Vagina (tissue), 2 donors: Measurements from ENCODE around the gene TNFAIP8L3. TPM values are rescaled to one million over a fixed set of nuclear protein-coding genes. Genes with fewer than 3 reads are reported as not detected.

Experiments used
- DNase-seq, 2 donors: peaks; one replicate each; pipeline ENCODE4 v3.0.0-alpha.2; 2017; ENCODE audit errors: extremely low spot score in 2 of 2
- H3K27ac ChIP-seq: fragments of 200-600 bp; sonication (generic); one replicate; pipeline ENCODE4 v1.5.1; 2019
- H3K27me3 ChIP-seq: fragments of 200-600 bp; sonication (generic); one replicate; pipeline ENCODE4 v1.5.1; 2019
- H3K36me3 ChIP-seq, 2 donors: fragments of 200-600 bp; sonication (generic); one replicate each; pipeline ENCODE4 v1.5.1; 2017 to 2019
- H3K4me1 ChIP-seq: fragments of 200-600 bp; sonication (generic); one replicate; pipeline ENCODE4 v1.5.1; 2019
- H3K4me3 ChIP-seq, 2 donors: fragments of 200-600 bp; sonication (generic); 1 replicate in 1 of 2; 2 replicates in 1 of 2; pipeline ENCODE4 v1.5.1; 2016 to 2019
- H3K9me3 ChIP-seq: fragments of 200-600 bp; sonication (generic); one replicate; pipeline ENCODE4 v1.5.1; 2019
- CTCF ChIP-seq, 3 experiments: fragments of 450-650 bp in 2 of 3; fragments of 200-600 bp in 1 of 3; sonication (generic) in 1 of 3; IDR thresholded peaks; one replicate each; pipeline ENCODE4 v1.5.1; 2017 to 2019; ENCODE audit warnings: antibody characterized with exemption in 3 of 3, mild to moderate bottlenecking in 2 of 3, moderate library complexity in 2 of 3
- POLR2A ChIP-seq, 2 donors: fragments of 450-650 bp; IDR thresholded peaks; one replicate each; pipeline ENCODE4 v1.6.1; 2017; ENCODE audit warnings: antibody characterized with exemption in 2 of 2, mild to moderate bottlenecking in 2 of 2, moderate library complexity in 2 of 2
- POLR2AphosphoS5 ChIP-seq, 2 donors: sonication (generic); formaldehyde crosslinking; IDR thresholded peaks; one replicate each; pipeline ENCODE4 v1.9.0; 2017; ENCODE audit warnings: antibody characterized with exemption in 2 of 2, mild to moderate bottlenecking in 2 of 2, low read depth in 1 of 2; ENCODE audit not compliant: insufficient read depth in 1 of 2
- intact Hi-C: fragments of 100-400 bp; cut with DNase I; formaldehyde crosslinking; loops from one replicate; pipeline ENCODE4 v1.15.1; 2023
- total RNA-seq: library from RNA; depleted of rRNA; stranded (reverse); fragments of >200 nt; gene quantifications from one replicate; pipeline ENCODE4 v1.2.3, GENCODE V29; 2016

Gene TNFAIP8L3
- total RNA-seq, 1 donor from 2014 or later = 21.9 TPM

- H3K27me3 ChIP-seq = no peaks in the 10 kb centered on the region
- H3K27ac ChIP-seq = no peak overlapping the region
- H3K36me3 ChIP-seq = no peaks in the 10 kb centered on the region
- no peak overlapping the region for H3K4me3 ChIP-seq
- no peaks in the 10 kb centered on the region for H3K9me3 ChIP-seq
- peaks cover 15% of the 10 kb centered on the region for H3K4me1 ChIP-seq
- no peak for DNase-seq
- intact Hi-C loops = no loop called here
- TF ChIP-seq POLR2A (IDR thresholded peaks at IDR 0.05) = no peak
- TF ChIP-seq POLR2AphosphoS5 (IDR thresholded peaks at IDR 0.05; ENCODE audit: insufficient read depth in 1 of 2, low read depth in 1 of 2) = no peak
- no peak for TF ChIP-seq CTCF (IDR thresholded peaks at IDR 0.05)
Observed at GRCh38 chr15:51067510-51067909, 27.2 kb downstream of the TNFAIP8L3 start.

- Histone ChIP-seq H3K27ac (peak overlapping the region; percentile 11), H3K4me3 (no peak overlapping the region), H3K36me3 (no peaks in the 10 kb centered on the region), H3K27me3 (no peaks in the 10 kb centered on the region), H3K9me3 (no peaks in the 10 kb centered on the region), H3K4me1 (peaks cover 15% of the 10 kb centered on the region)
- DNase-seq = no peak
- intact Hi-C loops = no loop called here
- no peak for TF ChIP-seq POLR2AphosphoS5 (IDR thresholded peaks at IDR 0.05; ENCODE audit: insufficient read depth in 1 of 2, low read depth in 1 of 2)
- TF ChIP-seq CTCF (IDR thresholded peaks at IDR 0.05) = no peak
- TF ChIP-seq POLR2A (IDR thresholded peaks at IDR 0.05) = no peak
Observed at GRCh38 chr15:51065781-51066180, 28.9 kb downstream of the TNFAIP8L3 start.

- no peaks in the 10 kb centered on the region for H3K27me3 ChIP-seq
- no peak for DNase-seq
- peaks cover 15% of the 10 kb centered on the region for H3K4me1 ChIP-seq
- no peaks in the 10 kb centered on the region for H3K36me3 ChIP-seq
- H3K4me3 ChIP-seq = no peak overlapping the region
- no peak for TF ChIP-seq POLR2A (IDR thresholded peaks at IDR 0.05)
- no peak for TF ChIP-seq POLR2AphosphoS5 (IDR thresholded peaks at IDR 0.05; ENCODE audit: insufficient read depth in 1 of 2, low read depth in 1 of 2)
- TF ChIP-seq CTCF (IDR thresholded peaks at IDR 0.05) = no peak
- intact Hi-C loops = no loop called here
- peak overlapping the region; percentile 11 for H3K27ac ChIP-seq
- no peaks in the 10 kb centered on the region for H3K9me3 ChIP-seq
Observed at GRCh38 chr15:51065261-51065660, 29.4 kb downstream of the TNFAIP8L3 start.

- DNase-seq = no peak
- intact Hi-C loops = no loop called here
- Histone ChIP-seq H3K27me3 (no peaks in the 10 kb centered on the region), H3K36me3 (peaks cover 0 to 3% of the 10 kb centered on the region in 2 donors), H3K4me1 (peaks cover 15% of the 10 kb centered on the region), H3K4me3 (no peak overlapping the region), H3K9me3 (no peaks in the 10 kb centered on the region), H3K27ac (no peak overlapping the region)
- TF ChIP-seq CTCF (IDR thresholded peaks at IDR 0.05) = no peak
- no peak for TF ChIP-seq POLR2AphosphoS5 (IDR thresholded peaks at IDR 0.05; ENCODE audit: insufficient read depth in 1 of 2, low read depth in 1 of 2)
- TF ChIP-seq POLR2A (IDR thresholded peaks at IDR 0.05) = no peak
Observed at GRCh38 chr15:51062736-51063135, 32.0 kb downstream of the TNFAIP8L3 start.

- Histone ChIP-seq H3K4me1 (no peaks in the 10 kb centered on the region), H3K27me3 (no peaks in the 10 kb centered on the region), H3K4me3 (no peak overlapping the region), H3K9me3 (no peaks in the 10 kb centered on the region), H3K27ac (no peak overlapping the region), H3K36me3 (peaks cover 0 to 15% of the 10 kb centered on the region in 2 donors)
- DNase-seq = no peak
- intact Hi-C loops = no loop called here
- TF ChIP-seq CTCF (IDR thresholded peaks at IDR 0.05) = no peak
- no peak for TF ChIP-seq POLR2A (IDR thresholded peaks at IDR 0.05)
- no peak for TF ChIP-seq POLR2AphosphoS5 (IDR thresholded peaks at IDR 0.05; ENCODE audit: insufficient read depth in 1 of 2, low read depth in 1 of 2)
Observed at GRCh38 chr15:51060030-51060673, 34.6 kb downstream of the TNFAIP8L3 start.
